ENCODE data around the gene SPEN.
"Not testable (repeated sequence)": the region's sequence is repeated elsewhere in the genome, so short reads cannot be mapped to it uniquely, and the experiment has no call there.

The SPEN gene

DNA sequence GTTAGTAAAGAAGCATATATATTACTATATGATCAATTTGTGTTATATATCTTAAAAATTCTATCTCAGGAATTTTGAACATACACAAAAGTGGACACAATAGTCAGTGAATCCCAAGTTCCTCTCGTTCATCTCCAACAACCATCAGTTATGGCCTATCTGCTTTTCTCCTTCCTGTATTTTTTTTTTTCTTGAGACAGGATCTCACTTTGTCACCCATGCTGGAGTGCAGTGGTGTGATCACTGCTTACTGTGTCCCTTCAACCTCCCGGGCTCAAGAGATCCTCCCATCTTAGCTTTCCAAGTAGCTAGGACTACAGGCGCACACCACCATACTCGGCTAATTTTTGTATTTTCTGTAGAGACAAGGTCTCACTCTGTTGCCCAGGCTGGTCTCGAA, 9.4 kb downstream of the SPEN start:
- DNase-seq, result no peak

DNA sequence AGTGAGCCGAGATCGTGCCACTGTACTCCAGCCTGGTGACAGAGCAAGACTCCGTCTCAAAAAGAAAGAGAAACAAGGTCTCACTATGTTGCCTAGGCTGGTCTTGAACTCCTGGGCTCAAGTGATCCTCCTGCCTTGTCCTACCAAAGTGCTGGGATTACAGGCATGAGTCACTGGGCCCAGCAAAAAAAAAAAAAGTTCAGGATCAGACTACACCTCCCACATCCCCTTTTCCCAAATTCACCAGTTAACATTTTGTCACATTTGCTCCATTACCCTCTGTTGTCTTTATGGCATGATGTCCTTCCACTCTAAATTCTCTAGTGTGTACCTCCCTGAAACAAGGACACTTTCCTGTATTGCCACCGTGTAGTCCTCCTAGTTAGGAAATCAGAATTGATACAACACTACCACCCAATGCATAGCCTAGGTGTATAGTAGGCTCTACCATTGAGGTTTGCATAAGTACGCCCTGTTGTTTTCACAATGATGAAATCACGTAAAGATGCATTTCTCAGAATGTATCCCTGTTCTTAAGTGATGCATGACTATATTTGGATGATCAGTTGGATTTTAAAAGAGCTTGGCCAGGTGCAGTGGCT, 10.7 kb downstream of the SPEN start:
- no peak for DNase-seq

DNA sequence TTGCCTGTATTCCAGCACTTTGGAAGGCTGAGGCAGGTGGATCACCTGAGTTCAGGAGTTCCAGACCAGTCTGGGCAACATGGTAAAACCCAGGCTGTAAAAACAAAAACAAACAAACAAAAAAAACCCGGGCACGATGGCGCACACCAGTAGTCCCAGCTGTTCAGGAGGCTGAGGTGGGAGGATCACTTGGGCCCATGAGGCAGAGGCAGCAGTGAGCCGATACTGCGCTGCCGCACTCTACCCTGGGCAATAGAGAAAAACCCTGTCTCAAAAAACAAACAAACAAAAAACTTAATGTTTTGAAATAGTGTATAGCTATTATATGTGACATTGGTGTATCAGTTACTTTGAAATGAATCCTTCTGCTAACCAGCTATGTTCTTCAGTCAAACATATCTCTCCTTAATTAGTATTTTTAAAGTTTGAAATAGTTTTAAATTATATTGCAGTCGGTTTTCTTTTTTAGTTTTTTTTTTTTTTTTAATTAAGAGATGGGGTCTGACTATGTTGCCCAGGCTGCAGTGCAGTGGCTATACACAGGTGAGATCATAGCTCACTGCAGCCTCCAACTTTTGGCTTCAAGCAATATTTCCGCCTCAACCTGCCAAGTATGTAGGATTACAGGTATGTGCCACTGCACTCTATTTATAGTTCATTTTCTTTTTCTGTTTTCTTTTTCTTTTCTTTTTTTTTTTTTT, 11.3 kb downstream of the SPEN start:
- no peak for DNase-seq

DNA sequence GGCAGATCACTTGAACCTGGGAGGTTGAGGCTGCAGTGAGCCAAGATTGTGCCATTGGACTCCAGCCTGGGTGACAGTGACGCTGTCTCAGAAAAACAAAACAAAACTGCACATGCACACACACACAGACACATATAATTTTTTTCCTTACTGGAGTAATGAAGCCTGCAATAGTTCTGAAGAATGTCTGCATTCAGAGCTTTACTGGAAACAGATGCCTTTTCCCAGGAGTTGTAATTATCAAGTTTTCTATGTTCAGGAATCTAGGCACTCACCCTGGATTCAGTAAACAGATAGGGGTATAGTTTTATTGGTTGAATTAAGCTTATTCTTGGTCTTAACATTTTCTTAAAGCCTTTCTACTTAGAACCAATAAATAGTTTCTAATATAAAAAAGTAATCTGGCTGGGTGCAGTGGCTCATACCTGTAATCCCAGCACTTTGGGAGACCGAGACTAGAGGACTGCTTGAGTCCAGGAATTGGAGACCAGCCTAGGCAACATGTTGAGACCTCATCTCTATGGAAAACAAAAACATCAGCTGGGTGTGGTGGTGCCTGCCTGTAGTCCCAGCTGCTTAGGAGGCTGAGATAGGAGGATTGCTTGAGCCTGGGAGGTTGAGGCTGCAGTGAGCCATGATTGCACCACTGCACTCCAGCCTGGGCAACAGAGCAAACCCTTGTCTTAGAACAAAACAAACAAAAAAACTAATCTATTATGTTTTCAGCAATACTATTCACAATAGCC, 15.8 kb downstream of the SPEN start:
- DNase-seq, result no peak

DNA sequence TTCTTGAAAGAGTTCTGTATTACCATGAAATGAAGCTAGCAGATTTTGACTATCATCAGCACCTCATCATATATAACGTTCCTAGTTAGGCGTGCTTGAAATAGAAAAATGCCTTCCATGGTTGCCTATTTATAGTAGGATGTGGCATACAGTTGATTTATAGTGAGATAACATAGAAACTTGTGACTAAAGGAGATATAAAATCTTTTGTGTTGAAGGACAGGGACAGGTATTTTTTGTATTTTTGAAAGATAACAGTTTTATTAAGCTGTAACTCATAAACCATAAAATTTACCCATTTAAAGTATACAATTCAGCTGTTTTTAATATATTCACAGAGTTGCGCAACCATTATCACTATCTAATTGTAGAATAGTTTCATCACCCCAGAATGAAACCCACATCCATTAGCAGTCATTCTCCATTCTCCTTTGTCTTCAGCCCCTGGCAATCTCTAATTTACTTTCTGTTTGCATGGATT, 19.3 kb downstream of the SPEN start:
- no peak for DNase-seq

DNA sequence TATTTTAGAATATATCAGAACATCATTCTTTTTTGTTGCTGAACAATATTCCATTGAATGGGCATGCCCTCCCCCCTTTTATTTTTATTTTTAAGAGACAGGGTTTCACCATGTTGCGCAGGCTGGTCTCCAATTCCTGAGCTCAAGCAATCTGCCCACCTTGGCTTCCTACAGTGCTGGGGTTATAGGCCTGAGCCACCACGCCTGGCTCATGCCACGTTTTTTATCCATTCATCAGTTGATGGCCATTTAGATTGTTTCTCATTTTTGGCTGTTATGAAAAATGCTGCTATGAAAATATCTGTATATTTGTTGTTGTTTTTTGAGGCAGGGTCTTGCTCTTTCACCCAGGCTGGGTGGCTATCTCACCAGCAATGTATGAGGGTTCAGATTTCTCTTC, 19.8 kb downstream of the SPEN start:
- no peak for DNase-seq

DNA sequence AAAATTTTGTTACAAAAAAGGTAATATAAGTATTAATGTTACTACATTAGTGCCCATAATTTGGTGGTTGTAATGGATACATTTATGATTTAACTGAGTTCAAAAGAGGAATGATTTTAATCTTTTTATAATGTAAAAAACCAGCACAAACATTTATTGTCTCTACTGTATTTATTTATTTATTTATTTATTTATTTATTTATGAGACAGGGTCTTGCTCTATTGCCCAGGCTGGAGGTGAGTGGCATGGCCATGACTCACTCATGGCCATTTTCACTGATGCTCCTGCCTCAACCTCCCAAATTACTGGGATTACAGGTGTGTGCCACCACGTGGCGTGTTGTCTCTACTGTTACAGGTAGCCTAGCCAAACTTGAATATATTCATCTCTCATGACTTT, 21.9 kb downstream of the SPEN start:
- DNase-seq, result no peak

DNA sequence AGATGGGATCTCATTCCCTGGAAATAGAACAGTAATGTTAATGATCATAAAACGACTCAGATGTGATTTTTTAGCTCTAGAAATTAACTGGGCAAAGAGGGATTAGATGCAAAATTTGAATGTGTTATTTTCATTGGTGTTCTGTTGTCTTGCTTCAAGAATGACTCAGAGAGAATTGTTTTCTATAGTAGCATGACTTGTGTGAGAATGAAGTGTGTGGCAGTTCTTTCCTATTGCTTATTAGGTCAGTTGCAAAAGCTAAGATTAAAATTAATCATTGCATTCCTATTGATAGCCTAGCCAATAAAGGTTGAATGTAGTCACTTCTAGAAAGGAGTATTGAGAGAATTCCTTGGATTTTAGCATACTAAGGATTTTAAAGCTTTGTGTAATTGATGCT, 22.9 kb downstream of the SPEN start:
- no peak for DNase-seq

DNA sequence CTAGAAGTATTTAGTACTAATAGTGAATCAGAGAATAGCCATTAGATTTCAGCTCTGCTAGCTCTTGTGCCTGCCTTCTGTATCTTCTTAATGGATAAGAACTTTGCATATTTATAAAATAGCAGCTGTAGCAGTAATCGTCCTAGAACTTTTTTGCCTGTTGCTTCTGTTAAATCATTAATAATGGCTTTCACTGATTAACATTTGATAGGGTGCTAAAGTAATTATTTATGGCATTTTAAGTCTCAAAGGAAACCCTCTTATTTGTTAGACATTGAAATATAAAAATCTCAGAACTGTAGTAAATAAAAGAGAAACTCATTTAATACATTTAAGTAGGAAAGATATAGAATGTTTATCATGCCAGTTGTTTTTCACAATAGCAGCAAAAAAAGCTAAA, 27.0 kb downstream of the SPEN start:
- DNase-seq, result no peak

DNA sequence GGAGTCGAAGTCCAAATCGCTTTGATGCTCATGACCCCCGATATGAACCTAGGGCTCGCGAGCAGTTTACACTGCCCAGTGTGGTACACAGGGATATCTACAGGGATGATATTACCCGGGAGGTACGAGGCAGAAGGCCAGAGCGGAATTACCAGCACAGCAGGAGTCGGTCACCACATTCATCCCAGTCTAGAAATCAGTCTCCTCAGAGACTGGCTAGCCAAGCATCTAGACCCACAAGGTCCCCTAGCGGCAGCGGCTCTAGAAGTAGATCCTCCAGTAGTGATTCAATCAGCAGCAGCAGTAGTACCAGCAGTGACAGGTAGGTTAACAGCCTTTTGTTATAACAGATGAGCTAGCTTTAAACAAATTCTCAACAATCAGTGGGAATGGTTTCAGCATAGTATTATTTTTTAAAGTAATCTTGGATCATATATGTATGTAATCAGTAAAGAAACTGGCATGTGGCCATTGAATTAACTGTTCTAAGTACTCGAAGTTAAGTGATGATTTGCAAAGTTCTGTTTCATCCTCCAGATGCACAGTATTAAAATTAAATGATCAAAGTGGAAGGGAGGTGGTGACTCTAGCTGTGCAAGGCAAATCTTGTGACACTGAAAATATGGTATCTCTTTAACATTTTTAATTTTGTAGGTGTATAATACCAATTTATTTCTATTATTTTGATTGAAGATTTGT, 29.0 kb downstream of the SPEN start:
- no peak for DNase-seq

DNA sequence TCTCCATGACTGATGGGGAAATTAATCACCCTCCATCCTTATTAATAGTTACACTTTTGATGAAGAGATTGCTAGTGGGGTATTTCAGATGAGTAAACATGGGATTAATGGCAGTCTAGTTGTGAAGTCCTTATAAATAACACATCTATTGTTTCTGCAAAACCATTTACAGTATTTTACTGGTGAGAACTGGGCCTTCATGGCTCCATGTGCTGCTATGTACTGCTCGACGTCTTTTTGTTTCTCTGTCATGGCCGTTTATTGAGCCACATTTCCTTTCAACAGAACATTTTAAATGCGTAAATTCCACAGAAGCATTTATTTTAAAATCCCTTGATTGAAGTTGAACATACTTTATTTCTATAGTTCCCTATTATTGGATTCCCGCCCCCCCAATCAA, 34.5 kb downstream of the SPEN start:
- DNase-seq, result no peak

DNA sequence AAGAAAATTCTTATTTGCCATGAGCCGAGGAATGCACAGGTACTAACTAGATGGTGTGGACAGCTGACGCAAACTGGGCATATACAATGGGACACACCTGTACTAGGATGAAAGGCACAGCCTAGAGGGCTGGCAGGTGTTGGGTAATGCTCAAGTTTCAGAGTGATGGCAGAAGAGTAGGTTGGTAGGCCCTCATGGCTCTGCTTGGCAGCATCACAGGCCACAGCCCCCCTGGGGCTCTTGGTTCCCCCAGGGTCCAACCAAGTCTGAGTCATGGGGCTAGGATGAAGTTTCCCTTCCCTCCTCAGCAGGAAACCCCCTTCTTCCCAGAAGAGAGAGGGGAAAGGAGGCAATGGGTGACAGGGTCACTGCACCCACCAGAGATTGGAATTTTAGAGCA, 35.2 kb downstream of the SPEN start:
- DNase-seq, result no peak

DNA sequence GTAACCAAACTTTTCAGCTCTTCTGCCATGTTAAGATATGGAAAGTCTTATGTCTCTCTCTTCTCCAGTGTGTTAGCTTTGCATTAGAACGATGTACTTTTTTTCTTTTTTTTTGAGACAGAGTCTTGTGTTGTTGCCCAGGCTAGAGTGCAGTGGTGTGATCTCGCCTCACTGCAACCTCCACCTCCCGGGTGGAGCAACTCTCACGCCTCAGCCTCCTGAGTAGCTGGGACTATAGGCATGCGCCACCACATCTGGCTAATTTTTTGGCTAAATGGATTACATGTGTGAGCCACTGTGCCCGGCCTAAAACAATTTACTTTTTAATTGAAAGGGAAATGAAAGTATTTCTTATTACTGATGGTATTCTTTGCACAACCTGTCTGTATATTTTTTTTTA, 35.8 kb downstream of the SPEN start:
- DNase-seq, result no peak

DNA sequence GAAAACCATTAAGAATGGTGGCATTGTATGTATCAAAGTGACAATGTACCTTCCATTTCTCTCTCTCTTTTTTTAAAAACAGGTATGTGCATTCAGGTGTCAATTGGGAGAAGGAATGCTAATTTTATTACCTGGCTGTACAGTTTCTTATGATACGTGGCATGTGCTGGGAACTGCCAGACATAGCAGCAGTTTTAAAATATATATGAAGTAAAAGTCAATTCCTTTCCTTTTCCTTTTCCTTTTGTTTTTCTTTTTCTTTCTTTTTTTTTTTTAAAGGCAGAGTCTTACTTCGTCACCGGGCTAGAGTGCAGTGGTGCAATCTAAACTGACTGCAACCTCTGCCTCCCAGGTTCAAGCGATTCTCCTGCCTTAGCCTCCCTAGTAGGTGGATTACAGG, 37.0 kb downstream of the SPEN start:
- DNase-seq, result no peak

DNA sequence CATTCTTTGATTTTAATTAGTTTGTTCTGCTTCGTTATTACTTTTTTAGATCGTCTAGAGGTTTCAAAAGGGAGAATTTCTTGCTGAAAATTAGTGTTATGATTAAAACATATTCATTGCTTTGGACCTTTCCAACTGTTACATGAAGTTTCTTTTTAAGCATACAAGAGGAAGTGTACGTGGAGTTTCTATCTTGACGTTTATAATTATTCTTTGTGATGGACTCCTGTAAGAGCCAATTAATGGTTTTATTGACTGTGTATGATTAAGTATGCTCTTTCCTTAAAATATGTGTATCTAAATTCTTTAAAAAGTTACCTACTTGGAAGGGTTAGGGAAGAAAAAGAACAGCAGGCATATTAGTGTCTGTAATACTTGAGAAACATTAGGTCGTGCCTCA, 37.8 kb downstream of the SPEN start:
- DNase-seq, result no peak

DNA sequence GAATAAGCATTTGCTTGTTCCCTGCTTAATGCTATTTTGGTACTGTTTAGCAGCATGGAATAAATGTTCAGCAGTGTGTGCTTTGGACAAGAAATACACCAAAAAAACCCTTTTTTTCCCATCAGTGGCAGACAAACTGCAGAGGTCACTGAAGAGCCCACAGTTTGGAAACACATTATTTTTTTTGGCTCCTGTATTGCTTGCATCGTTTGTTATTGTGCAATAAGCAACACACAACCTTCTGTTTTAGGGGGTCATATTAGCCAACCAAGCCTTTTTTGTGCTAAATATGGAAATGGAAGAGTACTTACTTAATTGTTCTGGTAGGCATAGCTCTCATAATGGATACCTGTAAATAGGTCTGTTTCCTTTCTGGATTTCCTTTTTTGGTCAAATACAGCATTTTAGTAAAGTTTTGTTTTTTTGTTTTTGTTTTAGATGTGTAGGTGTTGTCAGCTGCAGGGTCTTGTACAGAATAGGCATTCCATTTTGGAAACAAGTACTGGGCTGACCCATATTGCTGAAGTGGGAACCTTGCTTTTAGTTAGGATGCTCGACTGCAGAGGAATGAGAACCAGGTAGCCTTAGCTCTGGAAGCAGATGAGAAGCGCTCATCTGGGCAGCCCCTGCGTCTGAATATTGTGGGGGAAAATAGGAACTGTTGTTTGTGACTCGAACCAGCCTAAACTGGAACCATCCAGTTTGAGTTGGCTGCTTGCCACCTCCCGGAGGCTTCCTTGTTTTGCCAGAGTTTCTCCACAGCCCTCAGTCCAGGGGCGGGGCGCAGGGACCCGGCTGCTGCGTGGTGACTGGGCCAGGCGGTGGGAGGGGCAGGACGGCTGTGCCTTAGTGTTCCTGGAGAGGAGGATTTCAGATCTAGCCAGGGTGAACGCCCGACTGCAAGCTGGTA, 38.4 kb downstream of the SPEN start:
- peak; percentile 13 for DNase-seq

DNA sequence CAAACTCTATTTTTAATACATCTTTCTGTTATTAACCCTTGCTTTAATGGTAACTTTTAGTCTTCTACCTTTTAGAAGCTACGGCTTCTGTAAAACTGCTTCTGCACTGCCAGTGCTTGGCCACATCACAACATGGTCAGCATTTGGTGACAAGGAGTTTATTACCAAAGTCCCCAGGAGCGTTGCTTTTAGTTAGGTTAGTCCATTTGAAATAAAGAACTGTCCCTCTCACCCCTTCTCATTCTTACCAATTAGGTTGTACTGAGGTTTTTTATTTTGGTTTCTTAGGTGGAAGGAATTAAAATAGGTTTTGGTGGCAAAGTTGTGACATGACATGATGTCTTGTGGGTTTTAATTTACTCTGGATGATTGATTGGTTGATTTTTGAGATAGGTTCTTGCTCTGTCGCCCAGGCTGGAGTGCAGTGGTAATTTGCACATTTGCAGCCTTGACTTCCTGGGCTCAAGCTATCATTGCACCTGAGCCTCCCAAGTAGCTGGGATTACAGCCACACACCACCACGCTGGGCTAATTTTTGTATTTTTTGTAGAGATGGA, 39.2 kb downstream of the SPEN start:
- DNase-seq, result no peak

DNA sequence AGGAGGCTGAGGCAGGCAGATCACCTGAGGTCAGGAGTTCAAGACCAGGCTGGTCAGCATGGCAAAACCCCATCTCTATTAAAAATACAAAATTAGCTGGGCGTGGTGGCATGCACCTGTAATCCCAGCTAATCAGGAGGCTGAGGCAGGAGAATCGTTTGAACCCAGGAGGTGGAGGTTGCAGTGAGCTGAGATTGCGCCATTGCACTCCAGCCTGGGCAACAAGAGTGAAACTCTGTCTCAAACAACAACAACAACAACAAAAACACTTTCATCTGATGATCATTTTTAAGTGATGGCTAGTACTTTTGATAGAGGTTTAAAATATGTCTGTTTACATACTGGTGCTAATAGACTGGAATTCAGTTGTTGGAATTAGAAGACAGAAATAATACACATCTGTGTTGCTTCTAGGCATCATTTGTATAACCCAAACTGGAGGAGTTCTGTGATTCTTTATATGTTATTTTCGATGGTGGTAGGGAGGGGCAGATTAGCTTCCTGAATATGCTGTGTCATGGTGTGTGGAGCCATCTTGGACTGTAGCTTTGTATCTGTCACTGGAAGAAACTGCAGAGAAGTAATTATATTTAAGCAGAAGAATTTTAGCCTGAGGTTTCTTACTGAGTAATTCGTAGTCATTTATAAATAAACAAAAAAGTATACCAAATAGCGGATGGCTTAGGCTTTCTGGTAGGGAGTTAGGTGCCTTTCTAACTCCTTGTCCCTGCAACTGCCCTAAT, 45.5 kb downstream of the SPEN start:
- DNase-seq, result not testable (repeated sequence)

DNA sequence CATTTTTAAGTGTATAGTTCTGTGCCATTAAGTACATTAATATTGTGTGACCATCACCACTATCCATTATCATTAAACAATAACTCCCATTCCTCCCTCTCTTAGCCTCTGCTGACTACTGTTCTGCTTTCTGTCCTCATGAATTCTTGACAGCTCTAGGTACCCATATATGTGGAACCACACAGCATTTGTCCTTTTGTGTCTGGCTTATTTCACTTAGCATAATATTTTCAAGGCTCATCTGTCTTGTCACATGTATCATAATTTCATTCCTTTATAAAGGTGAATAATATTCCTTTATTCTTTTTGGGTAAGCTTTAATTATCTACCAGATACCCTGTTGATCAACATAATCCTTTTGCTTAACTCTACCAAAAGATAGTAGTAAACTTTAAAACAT, 47.7 kb downstream of the SPEN start:
- DNase-seq, result no peak

DNA sequence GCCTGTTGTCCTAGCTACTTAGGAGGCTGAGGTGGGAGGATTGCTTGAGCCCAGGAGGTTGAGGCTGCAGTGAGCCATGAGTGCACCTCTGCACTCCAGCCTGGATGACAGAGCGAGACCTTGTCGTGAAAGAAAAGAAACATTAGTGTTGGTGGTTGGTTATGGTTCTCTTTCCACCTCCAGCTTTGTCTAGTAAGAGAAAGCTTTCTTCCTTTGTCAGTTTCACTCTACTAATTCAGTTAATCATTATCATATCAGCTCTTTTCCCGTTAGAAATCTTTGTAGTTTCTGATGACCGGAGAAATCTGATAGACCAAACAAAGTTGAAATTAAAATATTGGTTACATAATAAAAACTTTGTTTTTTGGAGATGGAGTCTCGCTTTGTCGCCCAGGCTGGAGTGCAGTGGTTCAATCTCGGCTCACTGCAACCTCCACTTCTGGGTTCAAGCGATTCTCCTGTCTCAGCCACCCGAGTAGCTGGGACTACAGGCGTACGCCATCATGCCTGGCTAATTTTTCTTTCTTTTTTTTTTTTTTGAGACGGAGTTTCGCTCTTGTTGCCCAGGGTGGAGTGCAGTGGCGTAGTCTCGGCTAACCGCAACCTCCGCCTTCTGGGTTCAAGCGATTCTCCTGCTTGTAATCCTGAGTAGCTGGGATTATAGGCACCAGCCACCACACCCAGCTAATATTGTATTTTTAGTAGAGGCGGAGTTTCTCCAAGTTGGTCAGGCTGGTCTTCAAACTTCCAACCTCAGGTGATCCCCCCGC, 49.5 kb downstream of the SPEN start:
- DNase-seq, result not testable (repeated sequence)

DNA sequence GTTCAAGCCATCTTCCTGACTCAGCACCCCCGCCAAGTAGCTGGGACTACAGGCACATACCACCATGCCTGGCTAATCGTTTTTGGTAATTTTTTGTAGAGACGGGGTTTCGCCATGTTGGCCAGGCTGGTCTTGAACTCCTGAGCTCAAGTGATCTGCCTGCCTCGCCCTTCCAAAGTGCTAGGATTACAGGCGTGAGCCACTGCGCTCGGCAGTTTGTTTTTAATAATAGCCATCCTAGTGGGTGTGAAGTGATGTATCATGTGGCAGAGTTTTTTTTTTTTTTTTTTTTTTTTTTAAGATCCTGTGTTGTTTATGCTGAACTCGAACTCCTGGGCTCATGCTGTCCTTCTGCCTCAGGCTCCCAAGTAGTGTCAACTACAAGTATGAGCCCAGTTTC, 51.8 kb downstream of the SPEN start:
- no peak for DNase-seq
